ENCODE measurements around the gene HAUS3.

DNA sequence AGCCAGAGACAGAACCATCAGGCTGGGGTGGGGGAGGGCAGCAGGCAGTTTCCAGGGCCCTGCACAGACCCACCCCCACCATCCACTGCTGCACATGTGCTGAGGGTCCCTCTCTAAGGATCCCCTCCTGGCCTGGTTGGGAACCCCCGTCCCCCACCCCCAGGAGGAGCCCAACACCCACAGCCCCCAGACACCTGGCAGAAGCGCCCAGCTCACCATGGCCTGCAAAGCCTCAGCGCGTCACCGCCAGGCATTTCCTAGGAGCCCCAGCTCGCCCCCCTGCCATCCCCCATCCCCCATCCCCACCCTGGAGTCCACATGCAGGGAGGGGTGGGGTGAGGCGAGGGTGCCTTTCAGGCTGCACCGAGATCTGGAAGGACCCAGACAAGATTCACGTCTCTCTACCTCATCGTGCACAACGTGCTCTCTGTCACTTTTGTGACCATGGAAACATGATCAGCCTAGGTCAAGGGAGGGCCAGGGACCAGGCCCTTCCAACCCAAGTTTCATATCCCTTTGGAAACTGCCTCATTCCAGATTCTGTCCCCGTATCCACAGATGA is 10.7 kb upstream of the HAUS3 start:
- no peak for TF ChIP-seq POLR2AphosphoS5 (IDR thresholded peaks at IDR 0.05; ENCODE audit: low read depth, low read length)
- no peak for TF ChIP-seq POLR2A (IDR thresholded peaks at IDR 0.05; ENCODE audit: low read depth, low read length)
- TF ChIP-seq TAF1 (IDR thresholded peaks at IDR 0.05; ENCODE audit: borderline replicate concordance, low read depth, low read length), result no peak
